NT2/D1 (cell line): ENCODE measurements around the gene HCN2.
A peak's percentile ranks its signal among the peaks of the same experiment; 100 is the strongest.

ENCODE experiments used
- DNase-seq: peaks from one replicate; pipeline ENCODE4 v3.0.0-alpha.2; 2011; ENCODE audit warnings: low read depth, low spot score
- H3K27me3 ChIP-seq: 2 replicates; pipeline ENCODE4 v1.6.0; 2011; ENCODE audit warnings: mild to moderate bottlenecking; ENCODE audit not compliant: insufficient read length, insufficient read depth
- H3K36me3 ChIP-seq: 2 replicates; pipeline ENCODE4 v1.6.1; 2011; ENCODE audit warnings: mild to moderate bottlenecking, low read length, mixed read lengths; ENCODE audit not compliant: insufficient read depth, insufficient read length
- H3K4me1 ChIP-seq: 2 replicates; pipeline ENCODE4 v1.5.1; 2011; ENCODE audit not compliant: insufficient read depth, insufficient read length
- H3K4me3 ChIP-seq: 2 replicates; pipeline ENCODE4 v1.5.1; 2011; ENCODE audit warnings: low read depth; ENCODE audit not compliant: insufficient read length
- H3K9ac ChIP-seq: 2 replicates; pipeline ENCODE4 v1.6.0; 2011; ENCODE audit warnings: low read depth; ENCODE audit not compliant: insufficient read length
- H3K9me3 ChIP-seq: 2 replicates; pipeline ENCODE4 v1.5.1; 2011; ENCODE audit warnings: mild to moderate bottlenecking, low read length; ENCODE audit not compliant: insufficient read depth
- SUZ12 ChIP-seq: IDR thresholded peaks from 2 replicates; pipeline ENCODE4 v1.6.1; 2011; ENCODE audit not compliant: insufficient read length, insufficient read depth; ENCODE audit errors: extremely low read depth
- YY1 ChIP-seq: IDR thresholded peaks from 2 replicates; pipeline ENCODE4 v1.6.1; 2011; ENCODE audit not compliant: insufficient read length, insufficient read depth
- ZNF274 ChIP-seq: IDR thresholded peaks from 2 replicates; pipeline ENCODE4 v1.6.1; 2011; ENCODE audit warnings: mild to moderate bottlenecking, low read depth, low read length

Gene HCN2

GRCh38 chr19:594265-594870, 4.7 kb downstream of the HCN2 start:
- DNase-seq: no peak
- Histone ChIP-seq H3K36me3 (no peaks in the 10 kb centered on the region), H3K27me3 (peaks cover 50% of the 10 kb centered on the region), H3K4me1 (peaks cover 16% of the 10 kb centered on the region), H3K9me3 (0 out of 2 replicates have a peak, but pooled peaks cover 5% of the 10 kb centered on the region), H3K4me3 (no peak overlapping the region), H3K9ac (peak overlapping the region; percentile 5)
- TF ChIP-seq ZNF274 (no peak), YY1 (no peak), SUZ12 (no peak)

- TF ChIP-seq ZNF274 (no peak), YY1 (no peak), SUZ12 (no peak)
- DNase-seq: no peak
- no peak overlapping the region for H3K4me3 ChIP-seq
Measured at GRCh38 chr19:595326-596262, 5.9 kb downstream of the HCN2 start.

GRCh38 chr19:596263-596655, 6.6 kb downstream of the HCN2 start:
- H3K9ac ChIP-seq: no peak overlapping the region

More at GRCh38 chr19:595326-596262, 5.9 kb downstream of the HCN2 start:
- Histone ChIP-seq H3K9ac (peak overlapping the region; percentile 21), H3K27me3 (peaks cover 45% of the 10 kb centered on the region), H3K4me1 (peaks cover 16% of the 10 kb centered on the region), H3K36me3 (no peaks in the 10 kb centered on the region), H3K9me3 (peaks cover 7% of the 10 kb centered on the region; the same call in 1 of the 2 replicates)

GRCh38 chr19:597406-598315, 8.0 kb downstream of the HCN2 start:
- Histone ChIP-seq H3K9ac (no peak overlapping the region), H3K9me3 (peaks cover 20% of the 10 kb centered on the region), H3K4me1 (peaks cover 7% of the 10 kb centered on the region), H3K36me3 (no peaks in the 10 kb centered on the region), H3K27me3 (peaks cover 24% of the 10 kb centered on the region), H3K4me3 (no peak overlapping the region)
- TF ChIP-seq YY1 (no peak), SUZ12 (no peak), ZNF274 (no peak)
- no peak for DNase-seq

More at GRCh38 chr19:596263-596655, 6.6 kb downstream of the HCN2 start:
- H3K27me3 ChIP-seq: peaks cover 38% of the 10 kb centered on the region
- H3K4me3 ChIP-seq: no peak overlapping the region
- H3K9me3 ChIP-seq: peaks cover 13% of the 10 kb centered on the region; the same call in 1 of the 2 replicates
- peaks cover 16% of the 10 kb centered on the region for H3K4me1 ChIP-seq
- no peaks in the 10 kb centered on the region for H3K36me3 ChIP-seq
- no peak for TF ChIP-seq SUZ12
- TF ChIP-seq YY1: no peak
- no peak for TF ChIP-seq ZNF274
- DNase-seq: no peak

GRCh38 chr19:601310-601709, 11.6 kb downstream of the HCN2 start:
- H3K4me1 ChIP-seq: no peaks in the 10 kb centered on the region
- DNase-seq: no peak
- no peak overlapping the region for H3K9ac ChIP-seq
- H3K4me3 ChIP-seq: no peak overlapping the region
- no peak for TF ChIP-seq SUZ12
- TF ChIP-seq YY1: no peak
- no peak for TF ChIP-seq ZNF274
- no peaks in the 10 kb centered on the region for H3K36me3 ChIP-seq
- peaks cover 40% of the 10 kb centered on the region for H3K9me3 ChIP-seq
- H3K27me3 ChIP-seq: peaks cover 6% of the 10 kb centered on the region

- H3K9me3 ChIP-seq: peaks cover 40% of the 10 kb centered on the region
- peaks cover 5% of the 10 kb centered on the region for H3K27me3 ChIP-seq
- no peak overlapping the region for H3K9ac ChIP-seq
- TF ChIP-seq SUZ12: no peak
- TF ChIP-seq ZNF274: no peak
- TF ChIP-seq YY1: no peak
- no peak for DNase-seq
- no peaks in the 10 kb centered on the region for H3K4me1 ChIP-seq
- H3K4me3 ChIP-seq: no peak overlapping the region
- H3K36me3 ChIP-seq: no peaks in the 10 kb centered on the region
Measured at GRCh38 chr19:601790-602189, 12.1 kb downstream of the HCN2 start.
